ENCODE data around the gene CILP2. TPM values are rescaled to one million over a fixed set of nuclear protein-coding genes. Genes with fewer than 3 reads are reported as not detected.

The CILP2 gene
- total RNA-seq, result under 0.01 TPM in 2 replicates

GRCh38 chr19:19538061-19538784 is at the start of gene CILP2:
CILP2 (plus strand) TSS chr19:19538265; CDS start chr19:19538350, 85 bp downstream.

GRCh38 chr19:19514881-19515641 is 23.0 kb upstream of the CILP2 start, which contains the start of gene TSSK6:
TSSK6 (minus strand) TSS chr19:19515548; CDS start chr19:19515427, 121 bp downstream.

GRCh38 chr19:19515642-19516519 is 22.2 kb upstream of the CILP2 start, which contains the start of gene NDUFA13:
NDUFA13 (plus strand) TSS chr19:19516225; CDS start chr19:19516239, 14 bp downstream.

GRCh38 chr19:19528721-19529490 is 9.2 kb upstream of the CILP2 start, which contains the start of gene YJEFN3:
YJEFN3 (plus strand) TSS chr19:19528911; CDS start chr19:19528933, 22 bp downstream.

Other genes with a start within 250 kb of the CILP2 start
- gene SUGP1, start 217.8 kb upstream of the CILP2 start, total RNA-seq, result 28.0 and 29.2 TPM in 2 replicates
- 23.3 and 26.7 TPM in 2 replicates for gene MAU2, start 217.4 kb upstream of the CILP2 start, total RNA-seq
- gene GATAD2A, start 132.6 kb upstream of the CILP2 start, total RNA-seq, result 53.9 and 55.1 TPM in 2 replicates
- gene TSSK6, start 22.7 kb upstream of the CILP2 start, total RNA-seq, result 1.1 and 1.5 TPM in 2 replicates
- 312 and 424 TPM in 2 replicates for gene NDUFA13, start 22.0 kb upstream of the CILP2 start, total RNA-seq
- gene YJEFN3, start 9.4 kb upstream of the CILP2 start, total RNA-seq, result 0.13 and 0.44 TPM in 2 replicates
- 0.26 TPM in 1 of 2 replicates, not detected in the other for gene PBX4, start 80.4 kb downstream of the CILP2 start, total RNA-seq
- 0.13 and 0.37 TPM in 2 replicates for gene LPAR2, start 90.0 kb downstream of the CILP2 start, total RNA-seq
- gene GMIP, start 105.4 kb downstream of the CILP2 start, total RNA-seq, result 2.5 and 2.8 TPM in 2 replicates
- gene ATP13A1, start 125.4 kb downstream of the CILP2 start, total RNA-seq, result 23.8 and 27.3 TPM in 2 replicates
- gene ZNF101, start 130.6 kb downstream of the CILP2 start, total RNA-seq, result 5.4 and 6.3 TPM in 2 replicates
- 4.7 and 5.3 TPM in 2 replicates for gene ZNF14, start 194.8 kb downstream of the CILP2 start, total RNA-seq

Measured in aortic smooth muscle cell (primary cell).